Nephron (organoid): ENCODE data around the gene MED14.

Source experiments
- H3K27ac Mint-ChIP-seq, 3 experiments: 2 replicates each; pipeline ENCODE4 v1.8.0; 2020; ENCODE audit warnings: mixed read lengths in 3 of 3, mild to moderate bottlenecking in 2 of 3, moderate library complexity in 1 of 3
- H3K27me3 Mint-ChIP-seq: 2 replicates; pipeline ENCODE4 v1.8.0; 2021; ENCODE audit warnings: low read depth, mild to moderate bottlenecking, moderate library complexity, mixed read lengths
- H3K36me3 Mint-ChIP-seq: 2 replicates; pipeline ENCODE4 v1.8.0; 2020; ENCODE audit warnings: low read depth, mixed read lengths
- H3K4me1 Mint-ChIP-seq: 2 replicates; pipeline ENCODE4 v1.8.0; 2020; ENCODE audit warnings: mixed read lengths
- H3K4me3 Mint-ChIP-seq, 3 experiments: 2 replicates each; pipeline ENCODE4 v1.8.0; 2020; ENCODE audit warnings: mild to moderate bottlenecking in 3 of 3, mixed read lengths in 3 of 3, moderate library complexity in 2 of 3
- H3K9me3 Mint-ChIP-seq: 2 replicates; pipeline ENCODE4 v1.8.0; 2020; ENCODE audit warnings: mixed read lengths
- CTCF ChIP-seq, 3 experiments: fragments of 200-600 bp; sonication (generic); IDR thresholded peaks; one replicate each; pipeline ENCODE4 v1.5.0; 2021; ENCODE audit warnings: antibody characterized with exemption in 3 of 3; ENCODE audit not compliant: unreplicated experiment in 3 of 3

The MED14 gene

GRCh38 chrX:40709395-40709794, 25.9 kb downstream of the MED14 start:
- H3K36me3 Mint-ChIP-seq, result peaks cover 42% of the 10 kb centered on the region
- no peak overlapping the region for H3K4me3 Mint-ChIP-seq
- no peak for TF ChIP-seq CTCF (IDR thresholded peaks at IDR 0.05; ENCODE audit: unreplicated experiment in 3 of 3)
- peaks cover 4% of the 10 kb centered on the region for H3K27me3 Mint-ChIP-seq
- no peaks in the 10 kb centered on the region for H3K9me3 Mint-ChIP-seq
- no peak overlapping the region for H3K27ac Mint-ChIP-seq
- no peaks in the 10 kb centered on the region for H3K4me1 Mint-ChIP-seq

- H3K4me1 Mint-ChIP-seq, result no peaks in the 10 kb centered on the region
- H3K27me3 Mint-ChIP-seq, result peaks cover 4% of the 10 kb centered on the region
- no peak overlapping the region for H3K4me3 Mint-ChIP-seq
- no peak for TF ChIP-seq CTCF (IDR thresholded peaks at IDR 0.05; ENCODE audit: unreplicated experiment in 3 of 3)
- H3K9me3 Mint-ChIP-seq, result no peaks in the 10 kb centered on the region
- H3K36me3 Mint-ChIP-seq, result peaks cover 37% of the 10 kb centered on the region
- H3K27ac Mint-ChIP-seq, result no peak overlapping the region
These were observed 29.6 kb downstream of the MED14 start for GRCh38 chrX:40705658-40706312.

GRCh38 chrX:40700640-40701342, 34.6 kb downstream of the MED14 start:
- H3K4me3 Mint-ChIP-seq, result no peak overlapping the region
- no peak for TF ChIP-seq CTCF (IDR thresholded peaks at IDR 0.05; ENCODE audit: unreplicated experiment in 3 of 3)
- no peak overlapping the region for H3K27ac Mint-ChIP-seq
- no peaks in the 10 kb centered on the region for H3K27me3 Mint-ChIP-seq
- H3K4me1 Mint-ChIP-seq, result no peaks in the 10 kb centered on the region
- peaks cover 2% of the 10 kb centered on the region for H3K9me3 Mint-ChIP-seq
- H3K36me3 Mint-ChIP-seq, result peaks cover 57% of the 10 kb centered on the region

GRCh38 chrX:40698851-40699250, 36.5 kb downstream of the MED14 start:
- peaks cover 62% of the 10 kb centered on the region for H3K36me3 Mint-ChIP-seq
- peaks cover 4% of the 10 kb centered on the region for H3K9me3 Mint-ChIP-seq
- no peaks in the 10 kb centered on the region for H3K4me1 Mint-ChIP-seq
- H3K27ac Mint-ChIP-seq, result no peak overlapping the region
- no peaks in the 10 kb centered on the region for H3K27me3 Mint-ChIP-seq
- no peak for TF ChIP-seq CTCF (IDR thresholded peaks at IDR 0.05; ENCODE audit: unreplicated experiment in 3 of 3)
- H3K4me3 Mint-ChIP-seq, result no peak overlapping the region

GRCh38 chrX:40694802-40695201, 40.5 kb downstream of the MED14 start:
- no peak for TF ChIP-seq CTCF (IDR thresholded peaks at IDR 0.05; ENCODE audit: unreplicated experiment in 3 of 3)
- Mint-ChIP-seq H3K27me3 (no peaks in the 10 kb centered on the region), H3K27ac (no peak overlapping the region), H3K36me3 (peaks cover 68% of the 10 kb centered on the region), H3K4me3 (no peak overlapping the region), H3K4me1 (no peaks in the 10 kb centered on the region), H3K9me3 (peaks cover 6% of the 10 kb centered on the region)

GRCh38 chrX:40688929-40689328, 46.4 kb downstream of the MED14 start:
- Mint-ChIP-seq H3K27ac (no peak overlapping the region), H3K9me3 (peaks cover 4% of the 10 kb centered on the region), H3K4me1 (peaks cover 5% of the 10 kb centered on the region), H3K4me3 (no peak overlapping the region), H3K36me3 (peaks cover 42% of the 10 kb centered on the region), H3K27me3 (no peaks in the 10 kb centered on the region)
- no peak for TF ChIP-seq CTCF (IDR thresholded peaks at IDR 0.05; ENCODE audit: unreplicated experiment in 3 of 3)
